Measurements from ENCODE around the gene BFSP1. TPM values are rescaled to one million over a fixed set of nuclear protein-coding genes. Genes with fewer than 3 reads are reported as not detected.

BFSP1 gene
- total and polyA plus RNA-seq, 2 donors (not counting 3 experiments of a cell fraction or from before 2014, with no cell fraction given) = 3.1 to 5.2 TPM

DNA sequence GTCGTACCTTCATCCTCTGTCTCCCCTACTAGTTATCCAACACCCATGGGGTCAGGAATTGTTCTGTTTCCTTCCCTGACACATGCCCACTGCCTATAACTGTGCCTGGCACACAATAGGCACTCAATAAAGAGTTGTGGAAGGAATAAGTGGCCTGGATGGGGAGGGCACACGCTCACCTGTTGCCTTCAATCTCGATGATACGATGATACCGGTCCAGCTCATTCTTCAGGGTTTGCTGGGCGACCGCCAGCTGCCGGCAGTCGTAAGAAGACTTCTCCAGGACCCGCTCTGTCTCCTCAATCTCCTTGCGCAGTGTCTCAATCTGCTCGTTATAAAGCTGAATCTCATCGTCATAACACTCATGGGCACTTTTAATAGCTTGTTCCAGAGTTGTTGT is 32.5 kb downstream of the BFSP1 start:
- H3K4me1 ChIP-seq (ENCODE audit: control insufficient read depth, extremely low read depth, insufficient read depth, low read length) = no peaks in the 10 kb centered on the region
- no peaks in the 10 kb centered on the region for H3K9me3 ChIP-seq (replicated peaks; ENCODE audit: control insufficient read depth, insufficient read depth, low read length)
- intact Hi-C loops (cut with micrococcal nuclease) (no loop called here), dilution Hi-C loops (cut with MboI; ENCODE audit: extremely low pct_ligation_motif_present, low sequenced_read_pairs) (no loop called here)
- no peak overlapping the region for H3K4me2 ChIP-seq (ENCODE audit: insufficient read depth, low read length)
- FAIRE-seq (no peak), DNase-seq (ENCODE audit: low read depth, low spot score) (no peak)
- no peaks in the 10 kb centered on the region for H3K79me2 ChIP-seq (ENCODE audit: control insufficient read depth, insufficient read depth, low read length)
- no peak overlapping the region for H3K4me3 ChIP-seq (replicated peaks in 1 of 3; ENCODE audit: insufficient read depth in 1 of 3, low read depth in 1 of 3, low read length in 3 of 3)
- BruUV-seq (replicated peaks) = no TSS peak
- no peaks in the 10 kb centered on the region for H3K36me3 ChIP-seq (ENCODE audit: control insufficient read depth in 2 of 2, extremely low read depth in 1 of 2, insufficient read depth in 2 of 2, low read length in 2 of 2)
- POLR2A ChIA-PET = no interaction called here
- CTCF ChIA-PET = interaction anchor here (0.6 to 1.8 kb wide), 5 partner anchors 12 to 815 kb away, joined by 3 to 6 read pairs (median 5); no protein-coding TSS in a partner anchor
- H3K9me1 ChIP-seq (replicated peaks; ENCODE audit: control insufficient read depth, extremely low read depth, insufficient read depth, low read length) = no peaks in the 10 kb centered on the region
- no peak overlapping the region for H2AFZ ChIP-seq (ENCODE audit: low read depth, low read length)
- H3K27me3 ChIP-seq (ENCODE audit: control insufficient read depth in 2 of 2, insufficient read depth in 2 of 2, low read length in 2 of 2) = no peaks in the 10 kb centered on the region
- H4K20me1 ChIP-seq (replicated peaks; ENCODE audit: control insufficient read depth, extremely low read depth, insufficient read depth, low read length) = no peaks in the 10 kb centered on the region
- TF ChIP-seq, protein P1, sequence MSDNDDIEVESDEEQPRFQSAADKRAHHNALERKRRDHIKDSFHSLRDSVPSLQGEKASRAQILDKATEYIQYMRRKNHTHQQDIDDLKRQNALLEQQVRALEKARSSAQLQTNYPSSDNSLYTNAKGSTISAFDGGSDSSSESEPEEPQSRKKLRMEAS (IDR thresholded peaks at IDR 0.05; ENCODE audit: insufficient read depth, insufficient read length) = no peak
- TF ChIP-seq FOS (IDR thresholded peaks at IDR 0.05; ENCODE audit: borderline replicate concordance, insufficient read depth, low read length) (no peak), JUN (IDR thresholded peaks at IDR 0.05; ENCODE audit: borderline replicate concordance, insufficient read depth, insufficient read length, low read depth) (no peak), EZH2 (IDR thresholded peaks at IDR 0.05; ENCODE audit: borderline replicate concordance, low read depth, low read length, severe bottlenecking) (no peak), MYC (IDR thresholded peaks at IDR 0.05; ENCODE audit: low read depth, low read length) (no peak), POLR2A (IDR thresholded peaks at IDR 0.05; ENCODE audit: low read depth, low read length) (no peak), GATA2 (IDR thresholded peaks at IDR 0.05; ENCODE audit: insufficient read depth, insufficient read length, low read depth, low read length) (no peak), POLR2AphosphoS5 (IDR thresholded peaks at IDR 0.05; ENCODE audit: insufficient read depth, low read depth, low read length) (no peak)
- TF ChIP-seq, protein P2, sequence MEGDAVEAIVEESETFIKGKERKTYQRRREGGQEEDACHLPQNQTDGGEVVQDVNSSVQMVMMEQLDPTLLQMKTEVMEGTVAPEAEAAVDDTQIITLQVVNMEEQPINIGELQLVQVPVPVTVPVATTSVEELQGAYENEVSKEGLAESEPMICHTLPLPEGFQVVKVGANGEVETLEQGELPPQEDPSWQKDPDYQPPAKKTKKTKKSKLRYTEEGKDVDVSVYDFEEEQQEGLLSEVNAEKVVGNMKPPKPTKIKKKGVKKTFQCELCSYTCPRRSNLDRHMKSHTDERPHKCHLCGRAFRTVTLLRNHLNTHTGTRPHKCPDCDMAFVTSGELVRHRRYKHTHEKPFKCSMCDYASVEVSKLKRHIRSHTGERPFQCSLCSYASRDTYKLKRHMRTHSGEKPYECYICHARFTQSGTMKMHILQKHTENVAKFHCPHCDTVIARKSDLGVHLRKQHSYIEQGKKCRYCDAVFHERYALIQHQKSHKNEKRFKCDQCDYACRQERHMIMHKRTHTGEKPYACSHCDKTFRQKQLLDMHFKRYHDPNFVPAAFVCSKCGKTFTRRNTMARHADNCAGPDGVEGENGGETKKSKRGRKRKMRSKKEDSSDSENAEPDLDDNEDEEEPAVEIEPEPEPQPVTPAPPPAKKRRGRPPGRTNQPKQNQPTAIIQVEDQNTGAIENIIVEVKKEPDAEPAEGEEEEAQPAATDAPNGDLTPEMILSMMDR (IDR thresholded peaks at IDR 0.05; ENCODE audit: extremely low read depth in 1 of 2, insufficient read depth in 1 of 2, low read depth in 1 of 2, low read length in 2 of 2) = no peak
- no peak overlapping the region for H3K27ac ChIP-seq (ENCODE audit: insufficient read depth, low read depth, low read length)
- H3K9ac ChIP-seq (replicated peaks; ENCODE audit: extremely low read depth, insufficient read depth, low read length) = no peak overlapping the region

Measured in endothelial cell of umbilical vein (primary cell).